IPS DF 19.7 (cell line): ENCODE data around the gene ZNF138.
"Not testable (repeated sequence)": the region's sequence is repeated elsewhere in the genome, so short reads cannot be mapped to it uniquely, and the experiment has no call there.

ENCODE experiments used
- DNase-seq: peaks from one replicate; pipeline ENCODE4 v3.0.0-alpha.2; 2013; ENCODE audit warnings: low read depth, low spot score

The ZNF138 gene

GRCh38 chr7:64794171-64794844 lies at the start of gene ZNF138:
ZNF138 (plus strand) TSS chr7:64794428; CDS start chr7:64794569, 141 bp downstream.
- DNase-seq, result peak; percentile 90

- DNase-seq, result no peak
Observed at GRCh38 chr7:64744680-64745079, 49.5 kb upstream of the ZNF138 start.

GRCh38 chr7:64747802-64748201 lies 46.4 kb upstream of the ZNF138 start:
- DNase-seq, result no peak

GRCh38 chr7:64753032-64753431 lies 41.2 kb upstream of the ZNF138 start:
- DNase-seq, result no peak

- no peak for DNase-seq
Observed at GRCh38 chr7:64755865-64756264, 38.4 kb upstream of the ZNF138 start.

- no peak for DNase-seq
Observed at GRCh38 chr7:64758151-64758550, 36.1 kb upstream of the ZNF138 start.

GRCh38 chr7:64768824-64769223 lies 25.4 kb upstream of the ZNF138 start:
- no peak for DNase-seq

- no peak for DNase-seq
Observed at GRCh38 chr7:64774204-64774842, 19.9 kb upstream of the ZNF138 start.

GRCh38 chr7:64775289-64775688 lies 18.9 kb upstream of the ZNF138 start:
- no peak for DNase-seq

- DNase-seq, result not testable (repeated sequence)
Observed at GRCh38 chr7:64784842-64785241, 9.4 kb upstream of the ZNF138 start.

GRCh38 chr7:64787295-64787694 lies 6.9 kb upstream of the ZNF138 start:
- DNase-seq, result no peak

- DNase-seq, result not testable (repeated sequence)
Observed at GRCh38 chr7:64789241-64789640, 5.0 kb upstream of the ZNF138 start.

GRCh38 chr7:64793106-64793755 lies 997 bp upstream of the ZNF138 start:
- DNase-seq, result no peak

- no peak for DNase-seq
Observed at GRCh38 chr7:64795176-64795575, 948 bp downstream of the ZNF138 start.

GRCh38 chr7:64799169-64799568 lies 4.9 kb downstream of the ZNF138 start:
- DNase-seq, result not testable (repeated sequence)

- no peak for DNase-seq
Observed at GRCh38 chr7:64802699-64803098, 8.5 kb downstream of the ZNF138 start.

GRCh38 chr7:64807731-64808365 lies 13.6 kb downstream of the ZNF138 start:
- no peak for DNase-seq

GRCh38 chr7:64811767-64812166 lies 17.5 kb downstream of the ZNF138 start:
- no peak for DNase-seq

- no peak for DNase-seq
Observed at GRCh38 chr7:64830926-64831325, 36.7 kb downstream of the ZNF138 start.

GRCh38 chr7:64832136-64832535 lies 37.9 kb downstream of the ZNF138 start:
- DNase-seq, result no peak

GRCh38 chr7:64834989-64835388 lies 40.8 kb downstream of the ZNF138 start:
- no peak for DNase-seq

GRCh38 chr7:64835856-64836255 lies 41.6 kb downstream of the ZNF138 start:
- not testable (repeated sequence) for DNase-seq
